Duodenal mucosa (tissue), 2 donors: ENCODE data around the gene HYAL2.

ENCODE experiments used
- H3K27ac ChIP-seq: one replicate; pipeline ENCODE4 v1.7.0; 2013; ENCODE audit warnings: low read depth, low read length
- H3K27me3 ChIP-seq, 2 donors: one replicate each; pipeline ENCODE4 v1.7.0; 2013; ENCODE audit warnings: low read length in 2 of 2, control low read depth in 1 of 2; ENCODE audit not compliant: insufficient read depth in 2 of 2, control insufficient read depth in 1 of 2
- H3K36me3 ChIP-seq, 2 donors: one replicate each; pipeline ENCODE4 v1.7.0; 2013; ENCODE audit warnings: low read length in 2 of 2, control low read depth in 1 of 2; ENCODE audit not compliant: insufficient read depth in 2 of 2, control insufficient read depth in 1 of 2
- H3K4me1 ChIP-seq, 2 donors: one replicate each; pipeline ENCODE4 v1.7.0; 2013; ENCODE audit warnings: low read length in 2 of 2, control low read depth in 1 of 2; ENCODE audit not compliant: insufficient read depth in 2 of 2, control insufficient read depth in 1 of 2
- H3K4me3 ChIP-seq, 2 donors: one replicate each; pipeline ENCODE4 v1.7.0; 2013; ENCODE audit warnings: low read length in 2 of 2, low read depth in 1 of 2
- H3K9ac ChIP-seq, 2 donors: one replicate each; pipeline ENCODE4 v1.7.0; 2013; ENCODE audit warnings: low read length in 2 of 2, low read depth in 1 of 2
- H3K9me3 ChIP-seq, 2 donors: one replicate each; pipeline ENCODE4 v1.7.0; 2013; ENCODE audit warnings: low read length in 2 of 2, control low read depth in 1 of 2; ENCODE audit not compliant: control insufficient read depth in 1 of 2

Gene HYAL2

DNA sequence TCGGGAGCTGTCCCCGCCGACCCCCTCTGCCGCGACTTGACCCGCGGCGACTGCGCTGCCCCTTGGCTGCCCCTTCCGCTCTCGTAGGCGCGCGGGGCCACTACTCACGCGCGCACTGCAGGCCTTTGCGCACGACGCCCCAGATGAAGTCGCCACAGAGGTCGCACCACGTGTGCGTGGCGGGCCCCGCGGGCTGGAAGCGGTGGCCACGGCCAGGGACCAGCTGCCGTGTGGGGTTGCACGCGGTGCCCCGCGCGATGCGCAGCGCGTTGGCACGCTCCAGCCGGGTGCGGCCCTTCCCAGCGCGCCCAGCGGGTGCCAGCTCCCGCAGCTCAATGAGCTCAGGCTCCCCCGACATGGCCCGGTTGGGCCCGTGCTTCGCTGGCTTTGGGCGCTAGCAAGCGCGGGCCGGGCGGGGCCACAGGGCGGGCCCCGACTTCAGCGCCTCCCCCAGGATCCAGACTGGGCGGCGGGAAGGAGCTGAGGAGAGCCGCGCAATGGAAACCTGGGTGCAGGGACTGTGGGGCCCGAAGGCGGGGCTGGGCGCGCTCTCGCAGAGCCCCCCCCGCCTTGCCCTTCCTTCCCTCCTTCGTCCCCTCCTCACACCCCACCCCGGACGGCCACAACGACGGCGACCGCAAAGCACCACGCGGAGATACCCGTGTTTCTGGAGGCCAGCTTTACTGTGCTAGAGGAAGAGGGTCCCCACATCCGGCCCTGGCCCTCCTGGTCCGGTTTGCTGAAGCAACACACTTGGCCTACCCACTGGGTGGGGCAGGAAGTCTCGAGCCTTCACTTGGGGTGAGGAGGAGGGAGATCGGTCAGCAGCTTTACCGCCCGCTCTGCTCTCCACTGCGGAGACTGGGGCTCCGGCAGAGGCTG lies 18.1 kb upstream of the HYAL2 start, which contains the start of gene RASSF1:
Gene RASSF1 (minus strand): TSS at position 389 of the 882 bp plus-strand sequence. CDS start 31 bp downstream, at position 358.
- Histone ChIP-seq H3K27ac (peak within 1 kb of the TSS; percentile 75), H3K4me3 (peak within 1 kb of the TSS; percentile 66 to 78), H3K27me3 (no peaks in the 10 kb centered on the region), H3K4me1 (peaks cover 33 to 52% of the 10 kb centered on the region in 2 donors), H3K9ac (peak within 1 kb of the TSS; percentile 69 to 77), H3K36me3 (no peaks in the 10 kb centered on the region), H3K9me3 (no peaks in the 10 kb centered on the region)

DNA sequence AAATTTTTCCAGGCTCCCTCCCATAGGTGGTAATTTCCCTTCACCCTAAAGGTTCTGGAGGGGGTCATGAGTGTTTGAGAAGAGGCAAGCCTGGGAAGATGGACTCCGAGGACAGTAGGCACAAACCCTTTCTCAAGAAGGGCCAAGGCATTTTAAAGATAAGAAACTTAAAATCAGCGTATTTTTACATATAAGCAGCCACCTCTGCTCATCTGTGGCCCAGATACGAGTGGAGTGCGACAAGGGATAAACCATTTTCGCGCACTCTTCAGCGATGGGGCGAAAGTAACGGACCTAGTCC lies 17.6 kb upstream of the HYAL2 start:
- peak overlapping the region; percentile 66 to 78 for H3K4me3 ChIP-seq
- H3K36me3 ChIP-seq, result no peaks in the 10 kb centered on the region
- H3K27ac ChIP-seq, result peak overlapping the region; percentile 75
- peaks cover 29 to 52% of the 10 kb centered on the region in 2 donors for H3K4me1 ChIP-seq
- no peaks in the 10 kb centered on the region for H3K27me3 ChIP-seq
- peak overlapping the region; percentile 69 to 77 for H3K9ac ChIP-seq
- H3K9me3 ChIP-seq, result no peaks in the 10 kb centered on the region

DNA sequence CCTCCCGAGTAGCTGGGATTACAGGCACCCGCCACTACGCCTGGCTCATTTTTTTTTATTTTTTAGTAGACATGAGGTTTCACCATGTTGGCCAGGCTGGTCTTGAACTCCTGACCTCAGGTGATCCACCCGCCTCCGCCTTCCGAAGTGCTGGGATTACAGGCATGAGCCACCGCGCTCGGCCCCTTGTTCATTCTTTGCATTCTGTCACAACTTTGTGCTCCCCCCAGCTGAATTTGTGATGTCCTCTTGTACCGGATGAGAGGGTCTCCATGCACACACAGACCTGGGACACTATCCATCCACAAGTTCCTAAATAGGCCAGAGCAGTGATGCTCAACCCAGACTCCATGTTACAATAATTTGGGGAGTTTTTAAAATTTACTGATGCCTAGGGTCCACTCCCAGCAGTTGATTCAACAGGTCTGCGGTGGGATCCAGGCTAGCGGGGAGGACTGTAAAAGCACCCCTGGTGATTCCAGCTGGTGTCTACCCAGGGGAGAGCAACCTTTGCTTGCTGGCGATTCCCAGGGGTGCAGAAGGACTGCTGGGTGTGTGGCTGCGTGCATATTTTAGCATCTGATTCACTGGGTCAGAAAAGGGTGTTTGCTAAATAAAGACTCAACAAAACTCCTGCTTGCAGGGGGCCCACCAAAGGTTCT lies 17.1 kb upstream of the HYAL2 start:
- peak overlapping the region; percentile 66 to 78 for H3K4me3 ChIP-seq
- peak overlapping the region; percentile 75 for H3K27ac ChIP-seq
- peak overlapping the region; percentile 69 to 77 for H3K9ac ChIP-seq
- peaks cover 30 to 52% of the 10 kb centered on the region in 2 donors for H3K4me1 ChIP-seq
- no peaks in the 10 kb centered on the region for H3K27me3 ChIP-seq
- no peaks in the 10 kb centered on the region for H3K9me3 ChIP-seq
- peaks cover 0 to under 1% of the 10 kb centered on the region in 2 donors for H3K36me3 ChIP-seq

DNA sequence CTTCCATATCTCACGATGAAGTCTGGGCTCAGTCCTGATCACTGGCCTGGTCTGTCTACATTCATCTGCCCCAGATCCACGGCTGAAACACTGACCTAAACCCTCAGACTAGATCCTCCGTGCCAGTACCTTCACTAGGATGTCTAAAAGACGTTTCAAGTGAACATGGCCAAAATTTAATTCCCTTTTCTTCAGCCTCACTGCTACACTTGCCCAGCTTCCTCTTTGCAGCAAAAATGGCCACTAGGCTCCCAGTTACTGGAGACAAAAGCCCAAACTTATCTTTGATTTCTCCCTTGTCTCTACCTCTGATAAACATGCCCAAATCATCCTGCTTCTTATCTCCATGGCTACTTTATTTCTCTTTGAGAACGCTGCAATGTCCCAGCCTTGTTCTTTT lies 16.4 kb upstream of the HYAL2 start:
- Histone ChIP-seq H3K4me3 (peak overlapping the region; percentile 21 to 81), H3K36me3 (peaks cover 0 to 4% of the 10 kb centered on the region in 2 donors), H3K9me3 (no peaks in the 10 kb centered on the region), H3K27ac (peak overlapping the region; percentile 3), H3K27me3 (no peaks in the 10 kb centered on the region), H3K4me1 (peaks cover 35 to 58% of the 10 kb centered on the region in 2 donors), H3K9ac (peak overlapping the region; percentile 67 to 95)

DNA sequence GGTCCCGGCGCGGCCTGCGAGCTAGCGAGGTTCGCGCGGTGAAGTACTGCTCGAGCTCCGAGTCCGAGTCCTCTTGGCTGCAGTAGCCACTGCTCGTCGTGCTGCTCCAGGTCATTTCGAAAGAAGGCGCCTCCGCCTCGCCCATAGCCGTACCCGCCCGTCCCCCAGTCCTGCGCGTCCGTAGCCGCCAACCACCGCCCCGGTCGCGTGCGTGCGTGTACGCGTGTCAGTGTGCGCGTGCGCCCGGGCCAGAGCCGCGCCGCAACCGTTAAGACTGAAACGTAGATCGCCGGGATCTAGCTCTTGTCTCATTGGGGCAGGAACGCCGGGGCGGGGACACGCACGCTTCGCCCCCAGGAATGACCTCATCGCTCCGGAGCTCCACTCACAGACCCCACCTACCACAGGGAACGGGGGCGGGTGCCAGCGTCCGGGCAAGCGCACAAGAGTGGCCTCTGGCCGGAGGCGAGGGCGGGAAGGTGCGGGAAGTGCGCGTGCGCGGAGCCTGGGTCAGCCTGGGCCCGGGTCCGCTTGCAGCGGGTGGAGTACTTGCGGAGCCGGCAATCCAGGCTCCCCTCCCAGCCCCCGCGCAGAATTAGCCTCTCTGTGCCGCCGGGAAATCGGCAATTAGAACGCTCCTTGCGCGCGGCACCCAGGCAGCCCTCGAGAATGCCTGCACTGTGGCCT lies 14.8 kb upstream of the HYAL2 start:
- Histone ChIP-seq H3K27me3 (no peaks in the 10 kb centered on the region), H3K4me3 (peak overlapping the region; percentile 74 to 81), H3K27ac (peak overlapping the region; percentile 98), H3K36me3 (peaks cover 0 to 11% of the 10 kb centered on the region in 2 donors), H3K4me1 (peaks cover 37 to 63% of the 10 kb centered on the region in 2 donors), H3K9me3 (no peaks in the 10 kb centered on the region), H3K9ac (peak overlapping the region; percentile 88 to 95)

DNA sequence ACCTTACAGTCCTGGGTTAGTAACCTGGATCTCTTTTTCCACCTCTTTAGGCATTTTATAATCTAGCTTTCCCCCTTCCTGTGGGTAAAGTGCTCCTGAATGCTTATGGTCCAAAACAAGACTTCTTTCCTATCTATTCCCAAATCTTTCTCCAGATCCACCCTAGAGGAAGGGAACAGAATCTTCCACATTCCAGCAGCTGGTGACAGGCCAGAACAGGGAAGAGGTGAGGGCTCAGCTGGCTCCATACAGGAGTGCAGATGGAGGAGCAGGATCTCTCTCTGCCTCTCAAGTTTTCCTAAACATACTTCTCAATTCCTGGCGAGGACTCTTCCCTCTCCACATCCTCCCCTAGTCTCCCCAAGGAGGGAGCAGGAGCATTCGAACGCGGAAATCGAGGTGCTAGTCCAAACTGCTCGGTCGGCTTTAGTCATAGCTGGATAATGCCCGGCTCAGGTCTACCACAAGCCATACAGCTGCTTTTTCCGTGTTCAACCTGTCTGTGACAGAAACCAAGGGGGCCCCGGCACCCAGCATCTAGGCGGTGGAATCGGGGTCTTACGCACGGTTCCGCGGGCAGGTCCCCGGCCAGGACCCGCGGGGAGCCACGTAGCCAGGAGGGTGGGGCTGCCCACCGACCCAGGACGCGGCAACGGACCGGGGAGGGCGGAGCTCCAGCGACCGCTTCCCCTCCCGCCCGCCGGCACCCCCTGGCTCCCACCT lies 14.1 kb upstream of the HYAL2 start:
- Histone ChIP-seq H3K4me1 (peaks cover 37 to 63% of the 10 kb centered on the region in 2 donors), H3K4me3 (peak overlapping the region; percentile 74 to 81)

DNA sequence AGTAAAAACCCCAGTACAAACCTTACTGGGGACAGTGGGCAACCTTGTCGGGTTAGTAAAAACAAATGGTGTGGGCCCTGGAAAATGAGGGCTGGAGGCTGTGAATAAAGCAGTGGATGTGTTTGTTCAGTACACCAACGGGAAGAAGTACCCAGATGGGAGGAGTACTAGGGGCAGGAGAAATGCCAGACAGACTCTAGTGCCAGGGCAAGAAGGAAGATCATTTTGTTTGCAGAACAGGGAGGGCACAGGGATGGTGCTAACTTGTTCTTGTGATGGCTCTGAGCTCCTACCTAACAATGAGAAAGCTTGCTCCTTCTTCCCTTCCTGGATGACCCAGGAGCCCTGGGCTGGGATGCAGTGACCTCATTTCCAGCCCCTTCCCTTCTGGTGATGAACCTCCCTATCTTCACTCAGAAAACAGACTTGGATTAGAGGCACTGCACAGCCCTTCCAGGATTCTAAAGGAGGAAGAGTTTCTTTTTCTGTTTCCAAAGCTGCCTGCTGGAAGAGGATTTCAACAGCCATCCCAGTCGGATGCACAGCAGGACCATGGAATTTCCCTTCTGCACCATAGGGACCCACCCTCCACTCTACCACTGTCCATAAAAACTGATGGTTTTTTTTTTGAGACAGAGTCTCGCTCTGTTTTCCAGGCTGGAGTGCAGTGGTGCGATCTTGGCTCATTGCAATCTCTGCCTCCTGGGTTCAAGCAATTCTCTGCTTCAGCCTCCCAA lies 12.0 kb upstream of the HYAL2 start:
- H3K9me3 ChIP-seq, result no peaks in the 10 kb centered on the region
- H3K9ac ChIP-seq, result peak overlapping the region; percentile 5 to 38
- peak overlapping the region; percentile 26 for H3K27ac ChIP-seq
- no peak overlapping the region for H3K4me3 ChIP-seq
- H3K4me1 ChIP-seq, result peaks cover 23 to 45% of the 10 kb centered on the region in 2 donors
- peaks cover 25 to 38% of the 10 kb centered on the region in 2 donors for H3K36me3 ChIP-seq
- H3K27me3 ChIP-seq, result no peaks in the 10 kb centered on the region

More for the DNA sequence above, 14.1 kb upstream of the HYAL2 start:
- Histone ChIP-seq H3K27ac (peak overlapping the region; percentile 98), H3K27me3 (no peaks in the 10 kb centered on the region), H3K9ac (peak overlapping the region; percentile 88 to 95), H3K9me3 (no peaks in the 10 kb centered on the region), H3K36me3 (peaks cover 4 to 18% of the 10 kb centered on the region in 2 donors)

DNA sequence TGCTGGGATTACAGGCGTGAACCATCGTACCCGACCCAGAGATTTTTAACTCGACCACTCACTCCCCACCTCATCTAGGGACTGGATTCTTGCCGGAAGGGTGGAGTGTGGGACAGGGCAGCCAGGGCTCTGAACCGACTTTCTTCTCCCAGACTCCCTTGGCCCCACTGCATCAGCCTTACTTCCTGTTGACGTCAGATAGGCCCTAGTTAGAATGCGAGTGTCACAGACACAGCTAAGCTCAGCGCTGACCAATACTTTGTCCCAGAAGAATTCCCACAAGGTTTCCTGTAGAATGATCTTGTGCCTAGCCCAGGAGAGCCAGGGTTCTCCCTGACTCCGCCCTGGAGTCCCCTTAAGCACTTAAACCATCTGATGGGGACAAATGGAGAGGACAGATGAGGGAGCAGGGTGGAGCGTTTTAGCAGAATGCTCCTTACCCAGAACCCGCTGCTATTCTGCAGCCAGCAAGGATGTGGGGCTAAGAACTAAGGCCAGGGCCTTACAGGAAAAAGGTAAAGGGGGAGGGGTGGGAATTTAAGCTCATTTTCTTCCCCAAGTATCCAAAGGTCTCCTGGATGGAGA lies 11.3 kb upstream of the HYAL2 start:
- Histone ChIP-seq H3K27ac (peak overlapping the region; percentile 26), H3K27me3 (no peaks in the 10 kb centered on the region), H3K9ac (peak overlapping the region; percentile 5 to 38), H3K4me3 (no peak overlapping the region), H3K36me3 (peaks cover 25 to 41% of the 10 kb centered on the region in 2 donors), H3K4me1 (peaks cover 23 to 44% of the 10 kb centered on the region in 2 donors), H3K9me3 (no peaks in the 10 kb centered on the region)
